Esophagus muscularis mucosa (tissue), 4 donors: Measurements from ENCODE around the gene BDKRB2.

ENCODE experiments used
- CTCF ChIP-seq, 3 experiments: fragments of 200-600 bp in 2 of 3; fragments of 450-650 bp in 1 of 3; sonication (generic) in 2 of 3; IDR thresholded peaks; one replicate each; pipeline ENCODE4 v1.5.1; 2017 to 2019; ENCODE audit warnings: antibody characterized with exemption in 3 of 3, mild to moderate bottlenecking in 2 of 3, moderate library complexity in 1 of 3
- EP300 ChIP-seq: sonication (generic); formaldehyde crosslinking; IDR thresholded peaks from one replicate; pipeline ENCODE4 v1.6.1; 2017; ENCODE audit warnings: antibody characterized with exemption
- POLR2A ChIP-seq: fragments of 450-650 bp; IDR thresholded peaks from one replicate; pipeline ENCODE4 v1.6.1; 2017; ENCODE audit warnings: antibody characterized with exemption, moderate library complexity, mild to moderate bottlenecking, low read depth

GRCh38 chr14:96212140-96212539 is 7.5 kb downstream of the BDKRB2 start:
- no peak for TF ChIP-seq EP300
- no peak for TF ChIP-seq CTCF (IDR thresholded peaks at IDR 0.05)
- no peak for TF ChIP-seq POLR2A
